NCI-H2107 (cell line): ENCODE measurements around the gene RPL18A.
A peak's percentile ranks its signal among the peaks of the same experiment; 100 is the strongest.

Experiments
- DNase-seq: peaks from one replicate; lab custom pipeline; 2025; lab: John Stamatoyannopoulos, UW

The RPL18A gene

DNA sequence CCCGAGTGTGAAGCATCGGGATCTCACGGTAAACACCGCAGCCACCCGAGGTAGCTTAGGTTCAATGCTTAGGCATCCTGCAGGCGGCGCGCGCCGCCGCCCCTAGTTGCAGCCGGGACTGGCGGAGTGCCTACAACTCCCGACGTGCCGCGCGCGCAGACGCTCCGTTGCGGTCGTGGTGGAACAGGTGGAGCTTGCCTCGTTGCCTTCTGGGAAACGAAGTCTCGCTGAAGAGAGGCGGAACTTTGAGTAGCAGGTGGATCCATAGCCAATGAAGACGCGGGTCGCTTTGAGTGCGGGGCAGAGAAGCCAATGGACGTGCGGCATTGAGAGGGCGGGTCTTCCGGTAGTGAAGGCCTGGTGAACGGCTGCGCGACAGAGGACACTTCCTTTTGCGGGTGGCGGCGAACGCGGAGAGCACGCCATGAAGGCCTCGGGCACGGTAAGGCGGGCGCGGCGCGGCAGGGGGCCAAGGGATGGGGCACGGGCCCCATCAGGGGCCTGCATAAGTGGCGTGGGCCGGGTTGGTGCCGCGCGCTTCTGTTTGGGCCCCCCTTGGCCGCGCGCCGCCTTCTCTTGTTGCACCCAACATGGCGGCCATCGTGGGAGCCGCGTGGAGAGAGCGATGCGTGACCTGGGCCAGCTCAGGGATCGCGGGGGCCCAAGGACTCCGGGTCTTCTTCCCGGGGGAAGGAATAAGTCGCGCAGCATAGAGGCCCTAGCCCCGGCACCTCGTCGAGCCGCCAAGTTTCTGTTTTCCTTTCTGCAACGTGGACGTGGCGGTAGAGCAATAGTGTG is at the start of gene RPL18A:
Gene RPL18A (plus strand): TSS at position 378 of the 798 bp plus-strand sequence. CDS start 47 bp downstream, at position 425.
- peak; percentile 96 for DNase-seq

DNA sequence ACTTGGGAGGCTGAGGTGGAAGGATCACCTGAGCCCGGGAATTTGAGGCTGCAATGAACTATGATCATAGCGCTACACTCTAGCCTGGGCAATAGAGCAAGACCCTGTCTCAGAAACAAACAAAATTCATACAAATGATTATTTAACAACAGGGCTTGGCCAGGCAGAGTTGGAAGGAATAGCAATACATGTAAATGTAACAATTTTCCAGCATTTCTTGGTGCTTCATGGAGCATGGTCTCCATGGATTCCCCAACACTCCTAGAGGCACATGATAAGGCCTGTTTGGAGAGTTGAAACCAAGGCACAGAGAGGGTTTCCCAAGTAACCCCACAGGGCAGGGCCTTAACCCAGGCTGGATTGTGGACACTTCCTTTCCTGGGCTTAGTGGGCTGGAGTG is 48.6 kb upstream of the RPL18A start:
- no peak for DNase-seq

DNA sequence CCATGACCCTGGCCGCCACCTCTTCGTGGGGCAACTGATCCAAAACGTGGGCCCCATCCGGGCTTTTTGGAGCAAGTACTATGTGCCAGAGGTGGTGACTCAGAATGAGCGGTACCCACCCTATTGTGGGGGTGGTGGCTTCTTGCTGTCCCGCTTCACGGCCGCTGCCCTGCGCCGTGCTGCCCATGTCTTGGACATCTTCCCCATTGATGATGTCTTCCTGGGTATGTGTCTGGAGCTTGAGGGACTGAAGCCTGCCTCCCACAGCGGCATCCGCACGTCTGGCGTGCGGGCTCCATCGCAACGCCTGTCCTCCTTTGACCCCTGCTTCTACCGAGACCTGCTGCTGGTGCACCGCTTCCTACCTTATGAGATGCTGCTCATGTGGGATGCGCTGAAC is 48.0 kb upstream of the RPL18A start:
- no peak for DNase-seq

DNA sequence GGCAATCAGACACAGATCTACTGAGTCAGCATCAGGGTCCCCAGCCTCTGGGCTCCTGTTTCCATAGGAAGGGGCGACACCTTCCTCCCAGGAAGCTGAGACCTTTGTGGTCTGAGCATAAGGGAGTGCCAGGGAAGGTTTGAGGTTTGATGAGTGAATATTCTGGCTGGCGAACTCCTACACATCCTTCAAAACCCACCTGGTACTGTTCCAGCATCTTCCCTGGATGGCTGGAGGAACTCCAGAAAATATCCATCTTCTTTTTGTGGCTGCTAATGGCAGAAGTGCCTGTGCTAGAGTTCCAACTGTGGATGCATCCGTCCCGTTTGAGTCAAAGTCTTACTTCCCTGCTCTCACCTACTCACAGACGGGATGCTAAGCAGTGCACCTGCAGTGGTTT is 47.6 kb upstream of the RPL18A start:
- no peak for DNase-seq

DNA sequence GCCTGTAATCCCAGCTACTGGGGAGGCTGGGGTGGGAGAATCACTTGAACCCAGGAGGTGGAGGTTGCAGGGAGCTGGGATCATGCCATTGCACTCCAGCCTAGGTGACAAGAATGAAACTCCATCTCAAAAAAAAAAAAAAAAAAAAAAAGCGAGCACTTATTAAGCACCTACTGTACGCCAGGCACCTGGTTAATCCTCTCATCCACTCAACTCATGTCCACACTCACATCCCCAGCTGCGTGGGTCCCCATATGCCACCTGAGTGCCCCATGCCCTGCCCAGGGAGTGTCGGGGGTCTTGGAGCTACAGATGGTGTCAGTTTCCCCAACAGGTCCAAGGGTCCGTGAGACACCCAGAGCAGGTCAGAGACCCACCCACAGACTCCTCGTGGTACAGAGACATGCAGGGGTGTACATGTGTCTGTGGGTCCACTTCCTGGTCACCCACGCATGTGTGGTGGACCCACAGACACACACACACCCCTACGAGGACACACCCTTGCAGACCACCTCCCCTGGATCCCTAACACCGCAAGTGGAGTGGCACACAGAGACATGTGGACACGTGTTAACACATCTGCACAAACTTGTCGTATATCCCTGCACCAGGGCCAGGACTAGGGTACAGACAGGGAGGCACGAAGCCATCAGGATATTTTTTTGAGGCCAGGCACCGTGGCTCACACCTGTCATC is 41.9 kb upstream of the RPL18A start:
- DNase-seq = no peak

DNA sequence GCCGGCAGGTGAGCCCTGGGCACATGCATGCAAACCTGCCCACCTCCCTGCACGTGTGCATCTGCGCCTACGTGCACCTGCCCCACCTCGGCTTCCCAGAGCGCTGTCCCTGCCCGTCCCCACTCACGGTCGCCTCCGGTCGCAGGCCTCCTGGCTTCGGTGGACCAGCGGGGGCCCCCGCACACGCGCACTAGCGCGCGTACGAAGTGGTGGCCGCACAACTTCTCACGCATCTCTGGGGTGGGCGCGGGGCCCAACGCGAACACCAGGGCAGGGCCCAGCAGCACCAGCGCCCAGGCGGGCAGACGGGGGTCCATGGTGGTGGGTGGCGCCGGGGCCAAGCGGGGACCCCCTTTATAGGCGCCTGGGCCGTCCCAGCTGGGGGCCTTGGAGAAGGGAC is 38.5 kb upstream of the RPL18A start, which contains the start of gene INSL3:
Gene INSL3 (minus strand): TSS at position 330 of the 400 bp plus-strand sequence. CDS start 13 bp downstream, at position 317.
- no peak for DNase-seq

DNA sequence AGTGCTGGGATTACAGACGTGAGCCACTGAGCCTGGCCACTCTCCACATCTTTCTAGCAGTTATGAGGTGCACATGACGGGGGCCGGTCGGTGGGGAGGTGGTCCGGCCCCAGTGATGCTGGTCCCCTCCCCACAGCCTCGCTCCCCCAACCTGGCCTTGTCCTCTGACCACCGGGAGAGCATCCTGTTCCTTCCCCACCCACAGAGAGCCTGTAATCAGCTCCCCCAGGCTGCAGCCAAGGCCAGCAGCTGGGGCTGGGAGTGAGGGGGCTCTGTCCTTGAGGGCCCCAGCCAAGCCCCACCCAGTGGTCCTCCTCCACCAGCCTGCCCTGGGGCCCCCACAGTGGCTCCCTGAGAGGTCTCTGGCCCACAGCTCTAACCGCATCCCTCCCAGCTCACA is 35.4 kb upstream of the RPL18A start:
- no peak for DNase-seq

DNA sequence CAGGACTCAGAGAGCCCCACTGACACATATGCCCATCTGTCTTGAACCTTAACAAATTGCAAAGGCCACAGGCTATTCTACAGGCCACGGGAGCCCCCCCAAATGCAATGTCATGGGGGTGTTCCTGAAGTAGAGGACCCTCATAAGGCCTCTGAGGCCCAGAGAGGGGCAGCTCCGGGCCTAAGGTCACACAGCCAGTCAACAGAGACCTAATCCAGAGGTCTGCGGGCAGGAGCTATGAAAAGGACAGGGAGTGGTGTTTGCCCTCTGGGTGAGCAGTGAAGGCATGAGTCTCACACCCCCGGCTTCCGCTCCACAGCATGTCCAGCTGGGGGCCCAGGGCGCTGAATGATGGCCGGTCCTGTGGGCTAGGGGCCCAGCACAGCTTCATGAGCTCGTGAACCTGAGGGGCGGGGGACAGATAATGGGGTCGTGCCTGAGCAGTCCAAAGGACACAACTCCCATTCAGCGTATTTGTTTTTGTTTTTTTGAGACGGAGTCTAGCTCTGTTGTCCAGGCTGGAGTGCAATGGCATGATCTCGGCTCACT is 33.1 kb upstream of the RPL18A start:
- DNase-seq = no peak

DNA sequence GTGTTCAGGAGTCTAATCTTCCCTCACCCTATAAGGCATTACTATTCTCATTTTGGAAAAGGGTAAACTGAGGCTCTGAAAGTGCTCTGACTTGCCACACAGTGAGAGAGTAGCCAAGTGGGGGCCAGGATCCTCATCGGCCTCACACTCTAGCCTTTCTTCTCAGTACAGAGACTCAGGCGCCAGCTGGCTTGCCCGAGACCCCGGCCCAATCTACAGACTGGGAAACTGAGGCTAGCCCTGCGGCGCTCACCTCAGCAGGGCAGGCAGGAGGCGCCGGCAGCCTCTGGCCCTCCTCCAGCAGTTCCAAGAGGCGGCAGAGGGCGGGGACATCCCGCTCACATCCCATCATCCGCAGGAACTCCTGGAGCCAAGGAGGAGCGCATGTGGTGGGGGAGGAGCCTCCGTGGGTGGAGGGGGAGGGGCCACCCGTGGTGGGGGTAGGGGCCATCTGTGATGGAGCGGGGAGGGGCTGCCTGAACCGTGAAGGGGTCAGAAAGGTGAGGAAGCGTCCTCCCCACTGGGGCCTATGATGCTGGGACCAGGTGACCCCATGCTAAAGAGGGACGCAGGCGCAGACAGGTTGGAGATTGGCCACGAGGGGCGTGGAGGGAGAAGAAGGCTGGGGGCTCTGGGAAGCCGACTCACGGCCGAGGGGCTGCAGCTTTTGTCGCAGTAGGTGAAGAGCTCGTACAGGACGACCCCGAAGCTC is 29.7 kb upstream of the RPL18A start:
- DNase-seq = no peak

DNA sequence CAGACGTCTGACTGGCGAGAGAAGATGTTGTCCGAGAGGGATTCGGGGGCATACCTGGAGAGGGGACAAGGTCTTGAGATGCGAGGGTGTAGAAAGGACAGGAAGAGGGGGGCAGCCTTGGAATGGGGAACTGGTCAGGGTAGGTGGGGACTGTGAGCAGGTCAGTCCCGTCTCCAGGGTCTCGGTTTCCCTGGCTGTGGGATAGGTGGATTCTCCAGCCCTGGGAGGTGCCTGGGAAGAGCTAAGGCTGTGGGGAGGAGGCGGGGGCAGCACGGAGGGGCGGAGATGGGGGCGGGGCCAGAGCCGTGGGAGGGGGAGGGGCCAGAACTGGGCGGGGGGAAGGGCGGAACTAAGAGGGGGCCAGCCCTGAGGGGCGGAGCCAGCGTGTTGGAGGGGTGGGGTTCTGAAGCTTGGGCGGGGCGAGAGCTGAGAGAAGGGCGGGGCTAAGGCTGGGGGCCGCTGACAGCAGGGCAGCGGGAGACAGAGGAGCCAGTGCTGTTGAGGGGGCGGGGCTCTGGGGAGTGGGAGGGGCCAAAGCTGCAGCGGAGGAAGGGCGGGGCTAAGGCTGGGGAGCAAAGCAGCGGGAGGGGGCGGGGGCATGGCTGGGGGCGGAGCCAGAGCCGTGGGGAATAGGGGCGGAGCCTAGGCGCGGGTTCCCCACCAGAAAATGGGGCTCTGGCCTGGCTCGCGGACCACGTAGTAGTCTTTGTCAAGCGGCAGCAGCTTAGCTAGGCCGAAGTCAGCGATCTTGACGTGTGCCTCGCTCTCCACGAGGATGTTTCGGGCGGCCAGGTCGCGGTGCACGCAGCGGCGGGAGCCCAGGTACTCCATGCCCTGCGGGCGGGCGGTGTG is 28.9 kb upstream of the RPL18A start:
- no peak for DNase-seq

DNA sequence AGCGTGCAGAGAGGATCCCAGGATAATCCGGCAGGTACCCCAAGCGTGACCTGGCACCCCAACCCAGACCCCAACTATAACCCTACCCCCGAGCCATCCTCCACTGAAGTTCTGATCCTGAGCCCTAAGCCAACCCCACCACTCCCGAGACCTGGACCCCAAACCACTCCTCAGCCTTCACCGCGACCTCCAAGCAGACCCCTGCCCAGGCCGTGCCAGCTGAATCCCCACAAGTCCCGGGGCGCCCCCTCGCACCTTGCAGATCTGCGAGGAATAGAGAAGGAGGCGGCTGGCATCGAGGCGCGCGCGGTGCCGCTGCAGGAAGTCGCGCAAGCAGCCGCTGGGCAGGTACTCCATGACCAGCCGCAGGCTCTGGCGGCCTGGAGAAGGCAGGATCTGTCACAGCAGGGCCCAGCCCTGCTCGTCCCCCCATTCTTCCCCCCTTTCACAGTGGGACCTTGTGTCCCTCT is 28.3 kb upstream of the RPL18A start:
- no peak for DNase-seq

DNA sequence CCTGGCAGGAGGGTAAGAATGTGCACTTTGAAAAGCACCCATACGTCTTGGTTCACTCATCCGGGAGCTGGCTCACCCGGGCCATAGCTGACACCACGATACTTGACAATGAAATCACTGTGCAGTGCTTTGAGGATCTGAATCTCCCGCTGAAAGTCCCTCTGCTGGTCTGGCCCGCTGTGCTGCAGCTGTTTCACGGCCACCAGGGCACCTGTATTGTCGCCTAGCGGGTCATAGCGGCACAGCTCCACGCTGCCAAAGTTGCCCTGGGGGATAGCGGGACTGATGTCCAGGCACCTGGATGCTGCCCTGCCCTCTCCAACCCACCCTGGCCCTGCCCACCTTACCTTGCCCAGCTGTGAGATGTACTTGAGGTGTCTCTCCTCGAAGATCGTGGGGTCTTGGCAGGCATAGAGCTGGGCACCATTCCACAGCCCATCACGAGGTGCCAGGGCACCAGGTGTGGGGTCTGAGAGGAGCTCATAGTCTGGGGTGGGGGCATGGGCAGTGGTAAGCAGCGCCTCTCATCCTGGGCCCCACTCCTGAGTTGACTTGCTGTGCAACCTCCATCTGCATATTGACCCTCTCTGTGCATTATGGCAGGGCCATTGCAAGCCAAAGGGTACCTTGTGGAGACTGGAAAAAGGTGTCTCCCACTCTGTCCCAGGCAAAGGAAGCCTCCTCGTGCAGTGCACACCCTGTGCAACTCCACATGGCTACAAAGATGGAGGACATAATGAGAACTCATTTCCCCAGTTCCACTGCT is 27.1 kb upstream of the RPL18A start:
- DNase-seq = no peak

DNA sequence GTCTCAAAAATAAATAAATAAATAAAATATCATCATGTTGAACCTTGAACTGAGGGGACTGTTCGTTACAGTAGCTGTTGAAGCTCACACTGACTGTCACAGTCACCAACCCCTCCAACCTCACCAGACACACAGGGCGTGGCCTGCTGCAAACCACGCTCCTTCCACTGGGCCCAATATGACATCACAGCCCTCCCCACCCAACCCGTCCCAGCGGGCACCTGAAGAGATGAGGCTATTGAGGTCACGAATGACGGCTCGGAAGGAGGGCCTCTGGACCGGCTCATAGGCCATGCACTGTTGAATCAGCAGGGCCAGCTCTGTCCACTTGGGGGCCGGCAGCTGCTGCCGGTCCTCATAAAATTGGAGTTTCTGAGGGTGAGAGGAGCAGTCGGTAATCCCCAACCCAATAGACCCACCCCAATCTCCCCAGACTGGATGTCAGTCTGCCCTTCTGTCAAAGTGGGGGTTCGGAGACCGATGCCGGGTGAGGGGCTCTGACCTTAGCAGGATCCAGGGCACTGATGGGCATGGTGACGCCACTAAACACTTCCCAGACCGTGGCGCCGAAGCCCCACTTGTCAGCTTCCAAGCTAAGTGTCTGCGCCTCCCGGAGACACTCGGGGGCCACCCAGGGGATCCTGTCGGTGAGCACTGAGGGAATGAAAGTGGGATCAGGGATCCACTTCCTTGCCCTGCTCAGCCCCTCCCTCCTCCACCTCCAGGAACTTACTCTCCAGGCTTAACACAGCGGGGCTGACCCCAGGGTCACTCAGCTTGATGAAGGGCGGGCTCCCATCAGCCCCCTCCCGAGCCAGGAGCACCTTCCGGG is 25.1 kb upstream of the RPL18A start:
- no peak for DNase-seq

DNA sequence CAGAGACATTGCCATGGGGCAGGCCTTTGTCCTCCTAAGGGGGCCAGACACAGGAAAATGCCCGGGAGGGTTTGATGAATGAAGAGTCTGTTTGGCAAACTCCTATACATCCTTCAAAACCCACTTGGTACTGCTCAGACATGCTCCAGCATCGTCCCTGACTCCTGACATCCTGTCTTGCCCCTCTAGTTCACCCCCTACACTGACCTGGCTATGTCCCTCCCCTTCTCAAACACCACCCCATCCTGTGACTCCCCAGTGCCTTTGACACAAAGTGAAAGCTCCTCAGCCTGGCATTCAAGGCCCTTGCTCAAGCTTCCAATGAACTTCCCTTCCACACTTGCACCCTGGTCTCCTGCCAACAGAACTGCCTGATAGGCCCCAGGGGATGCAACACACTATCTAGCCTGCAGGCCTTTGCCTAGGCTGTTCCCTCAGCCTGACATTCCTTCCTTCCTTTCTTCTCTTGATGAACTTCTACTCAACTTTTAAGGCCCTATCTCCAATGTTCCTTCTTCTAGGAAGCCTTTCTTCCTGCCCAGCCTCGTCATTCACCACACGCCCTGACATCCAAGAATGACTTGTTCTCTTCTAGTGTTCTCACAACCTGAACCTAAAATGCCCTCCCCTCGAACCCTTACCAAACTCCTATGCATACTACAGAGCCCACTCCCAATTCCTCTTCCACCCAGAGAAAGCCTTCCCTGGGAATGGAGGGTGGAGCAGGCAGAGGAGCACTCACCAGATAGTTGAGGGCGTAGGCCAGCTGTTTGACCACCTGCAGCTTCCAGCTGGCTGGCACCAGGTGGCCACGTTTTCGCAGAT is 24.3 kb upstream of the RPL18A start:
- DNase-seq = no peak

DNA sequence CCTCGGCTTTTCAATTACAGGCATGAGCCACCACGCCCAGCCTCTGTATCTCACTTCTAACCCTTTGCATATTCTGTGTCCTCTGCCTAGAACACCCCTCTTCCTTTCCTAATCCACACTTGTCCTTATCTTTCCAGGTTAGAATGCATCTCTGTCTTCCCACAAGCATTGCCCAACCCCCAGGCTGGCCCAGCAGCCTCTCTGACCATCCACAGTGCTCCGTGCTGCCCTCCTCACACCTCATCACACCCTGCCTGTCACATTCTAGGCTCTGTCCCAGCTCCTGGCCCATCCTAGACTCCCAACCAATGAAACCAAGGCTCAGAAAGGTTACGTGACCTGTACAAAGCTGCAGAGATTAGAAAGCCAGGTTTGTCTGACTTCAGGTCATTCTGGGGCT is 23.2 kb upstream of the RPL18A start:
- no peak for DNase-seq

DNA sequence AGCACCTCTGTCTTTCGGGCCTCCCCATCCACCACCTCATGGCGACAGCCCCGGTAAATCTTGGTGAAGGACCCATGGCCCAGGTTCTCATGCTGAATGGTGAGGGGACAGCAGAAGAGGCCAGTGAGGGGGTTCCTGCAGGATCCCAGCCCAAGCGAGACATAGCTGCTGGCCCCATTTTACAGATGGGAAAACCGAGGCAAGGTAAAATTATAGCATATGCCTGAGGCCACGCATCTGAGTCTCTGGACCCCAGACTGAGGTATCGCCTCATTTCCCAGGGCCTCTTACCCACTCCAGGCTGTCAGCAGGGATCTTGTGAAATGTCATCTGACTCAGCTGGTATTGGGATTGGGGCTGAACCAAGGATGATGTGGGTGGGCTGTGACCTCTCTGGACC is 21.7 kb upstream of the RPL18A start:
- DNase-seq = no peak

DNA sequence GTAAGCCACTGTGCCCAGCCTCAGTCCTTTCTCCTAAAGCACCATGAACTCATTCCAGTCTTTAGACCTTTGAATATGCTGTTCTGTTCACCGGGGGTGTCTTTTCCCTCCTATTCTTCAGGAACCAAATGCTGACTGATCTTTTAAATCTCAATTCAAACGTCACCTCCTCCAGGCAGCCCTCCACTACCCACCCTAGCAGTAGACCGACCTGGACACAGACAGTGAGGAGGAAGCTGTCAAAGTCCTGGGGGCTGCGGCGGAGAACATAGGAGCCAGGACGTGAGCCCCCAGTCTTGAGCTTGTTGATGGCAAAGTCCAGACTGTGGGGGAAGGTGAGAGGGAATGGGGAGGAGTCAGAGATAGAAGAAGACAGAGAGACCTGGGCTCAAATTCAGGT is 19.7 kb upstream of the RPL18A start:
- no peak for DNase-seq

DNA sequence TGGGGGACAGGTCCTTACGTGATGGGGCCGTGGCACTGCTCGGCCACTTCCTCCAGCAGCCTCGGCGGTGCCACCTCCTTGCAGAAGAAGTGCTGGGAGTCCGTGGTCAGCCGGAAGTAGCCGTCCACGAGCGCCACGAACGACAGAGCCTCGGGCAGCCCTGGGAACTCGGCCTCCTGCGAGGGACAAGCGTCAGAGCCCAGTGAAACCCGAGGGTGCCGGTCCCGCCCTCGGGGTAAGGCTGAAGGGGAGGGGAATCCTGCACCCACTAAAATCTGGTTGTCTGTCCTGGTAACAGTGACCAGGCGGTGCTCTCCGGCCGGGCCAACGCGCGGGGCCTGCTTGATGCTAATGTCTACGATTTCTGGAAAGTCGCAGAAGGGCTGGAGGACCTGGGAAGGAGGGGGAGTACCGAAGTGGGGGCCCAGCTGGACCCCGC is 18.3 kb upstream of the RPL18A start:
- DNase-seq = no peak
